GM12864 (cell line): ENCODE measurements around the gene CCDC92.
"Not testable (repeated sequence)": the region's sequence is repeated elsewhere in the genome, so short reads cannot be mapped to it uniquely, and the experiment has no call there.

Source experiments
- DNase-seq: peaks from one replicate; pipeline ENCODE4 v3.0.0-alpha.2; 2011; ENCODE audit warnings: low read depth
- H3K4me3 ChIP-seq: 2 replicates; pipeline ENCODE4 v1.5.1; 2011; ENCODE audit warnings: mild to moderate bottlenecking, low read depth, low read length, control low read depth
- TF ChIP-seq, protein P1 (sequence below): IDR thresholded peaks from 2 replicates; pipeline ENCODE4 v1.5.1; 2011; ENCODE audit warnings: low read depth, mild to moderate bottlenecking, moderate library complexity, low read length, control low read depth, inconsistent platforms; ENCODE audit errors: missing control alignments

Gene CCDC92

GRCh38 chr12:123952037-123952436 lies 20.6 kb downstream of the CCDC92 start:
- H3K4me3 ChIP-seq, result no peak overlapping the region
- no peak for DNase-seq
- TF ChIP-seq, protein P1, sequence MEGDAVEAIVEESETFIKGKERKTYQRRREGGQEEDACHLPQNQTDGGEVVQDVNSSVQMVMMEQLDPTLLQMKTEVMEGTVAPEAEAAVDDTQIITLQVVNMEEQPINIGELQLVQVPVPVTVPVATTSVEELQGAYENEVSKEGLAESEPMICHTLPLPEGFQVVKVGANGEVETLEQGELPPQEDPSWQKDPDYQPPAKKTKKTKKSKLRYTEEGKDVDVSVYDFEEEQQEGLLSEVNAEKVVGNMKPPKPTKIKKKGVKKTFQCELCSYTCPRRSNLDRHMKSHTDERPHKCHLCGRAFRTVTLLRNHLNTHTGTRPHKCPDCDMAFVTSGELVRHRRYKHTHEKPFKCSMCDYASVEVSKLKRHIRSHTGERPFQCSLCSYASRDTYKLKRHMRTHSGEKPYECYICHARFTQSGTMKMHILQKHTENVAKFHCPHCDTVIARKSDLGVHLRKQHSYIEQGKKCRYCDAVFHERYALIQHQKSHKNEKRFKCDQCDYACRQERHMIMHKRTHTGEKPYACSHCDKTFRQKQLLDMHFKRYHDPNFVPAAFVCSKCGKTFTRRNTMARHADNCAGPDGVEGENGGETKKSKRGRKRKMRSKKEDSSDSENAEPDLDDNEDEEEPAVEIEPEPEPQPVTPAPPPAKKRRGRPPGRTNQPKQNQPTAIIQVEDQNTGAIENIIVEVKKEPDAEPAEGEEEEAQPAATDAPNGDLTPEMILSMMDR, result no peak

DNA sequence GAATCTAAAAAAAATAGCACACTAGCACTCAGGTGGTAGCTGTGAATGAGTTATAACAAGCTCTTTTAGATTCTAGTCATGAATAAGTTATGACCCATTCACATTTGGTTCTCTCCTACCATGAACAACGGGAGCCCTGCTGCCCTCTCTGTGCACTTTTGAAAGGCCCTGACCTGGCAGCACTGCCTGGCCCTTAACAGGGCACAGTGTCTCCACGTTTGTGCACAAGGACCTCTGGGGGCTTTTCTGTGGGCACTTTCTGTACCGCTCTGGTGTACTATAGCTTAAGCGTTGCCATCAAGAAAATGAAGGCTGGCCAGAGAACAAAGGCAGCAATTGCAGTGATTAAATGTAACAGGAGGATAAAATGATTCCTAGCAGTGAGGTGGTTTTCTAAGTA lies 21.2 kb downstream of the CCDC92 start:
- TF ChIP-seq, protein P1, result no peak
- H3K4me3 ChIP-seq, result no peak overlapping the region
- no peak for DNase-seq

DNA sequence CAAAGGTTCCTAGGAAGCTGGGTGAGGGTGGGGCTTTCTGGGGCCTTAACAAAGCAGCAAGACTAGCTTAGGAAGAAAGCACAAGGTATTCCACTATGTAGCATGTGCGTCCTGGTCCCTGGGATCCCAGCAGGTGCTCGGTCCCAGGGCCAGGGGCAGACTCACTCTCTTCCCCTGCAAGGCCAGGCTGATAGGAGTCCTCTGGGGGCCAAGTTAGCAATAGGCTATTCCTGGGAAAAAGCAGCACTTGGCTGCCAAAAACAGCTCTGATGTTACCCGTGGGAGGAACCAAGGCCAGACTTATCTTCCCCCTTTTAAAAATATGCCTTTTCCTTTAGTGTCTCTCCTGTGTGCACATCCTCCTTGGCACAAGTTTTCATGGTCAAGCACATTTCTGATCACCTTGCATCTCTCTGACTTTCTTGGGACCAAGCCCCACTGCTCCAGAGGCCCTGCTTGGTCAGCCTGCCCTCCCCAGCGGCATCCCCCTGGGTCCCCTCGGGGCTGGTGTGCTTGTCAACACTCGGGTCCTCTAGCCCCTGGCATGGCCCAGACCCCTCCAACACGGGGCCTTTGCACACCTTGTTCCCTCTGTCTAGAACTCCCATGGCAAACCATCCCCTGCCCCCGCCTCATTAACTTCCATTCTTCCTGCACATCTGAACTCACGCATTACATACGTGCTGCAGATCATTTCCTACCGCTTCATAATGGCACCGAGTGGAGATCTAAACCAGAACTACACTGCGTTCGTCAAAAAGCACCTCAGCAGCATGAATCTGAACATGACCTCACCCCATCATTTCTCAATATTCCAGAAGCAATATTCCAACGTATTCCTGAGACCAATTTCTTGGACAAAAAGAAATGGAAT lies 21.9 kb downstream of the CCDC92 start:
- TF ChIP-seq, protein P1, result no peak
- H3K4me3 ChIP-seq, result no peak overlapping the region
- DNase-seq, result no peak

DNA sequence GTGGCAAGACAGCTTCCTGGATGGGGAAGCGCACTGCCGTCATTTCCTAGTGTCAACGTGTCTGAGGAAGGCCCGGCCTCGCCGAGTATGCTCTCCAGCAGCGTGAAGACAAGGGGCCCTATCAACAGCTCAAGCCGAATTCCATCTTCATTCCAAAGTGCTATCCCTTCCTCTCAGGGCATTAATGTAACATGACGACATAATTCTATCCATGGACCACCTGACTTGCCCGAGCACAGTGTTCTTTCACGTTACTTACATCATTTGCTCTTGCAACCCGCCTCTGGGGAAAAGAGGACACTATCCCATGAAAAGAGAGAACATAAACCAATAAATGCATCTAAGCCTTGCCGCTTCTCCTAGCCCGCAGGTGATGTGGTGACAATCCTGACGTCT lies 22.9 kb downstream of the CCDC92 start:
- DNase-seq, result no peak
- TF ChIP-seq, protein P1, result no peak

GRCh38 chr12:123948796-123949769 lies 23.5 kb downstream of the CCDC92 start:
- TF ChIP-seq, protein P1, result no peak
- DNase-seq, result no peak
- H3K4me3 ChIP-seq, result no peak overlapping the region

More for the DNA sequence above, 22.9 kb downstream of the CCDC92 start:
- no peak overlapping the region for H3K4me3 ChIP-seq

GRCh38 chr12:123948401-123948795 lies 24.2 kb downstream of the CCDC92 start:
- H3K4me3 ChIP-seq, result no peak overlapping the region
- DNase-seq, result no peak
- TF ChIP-seq, protein P1, result no peak

DNA sequence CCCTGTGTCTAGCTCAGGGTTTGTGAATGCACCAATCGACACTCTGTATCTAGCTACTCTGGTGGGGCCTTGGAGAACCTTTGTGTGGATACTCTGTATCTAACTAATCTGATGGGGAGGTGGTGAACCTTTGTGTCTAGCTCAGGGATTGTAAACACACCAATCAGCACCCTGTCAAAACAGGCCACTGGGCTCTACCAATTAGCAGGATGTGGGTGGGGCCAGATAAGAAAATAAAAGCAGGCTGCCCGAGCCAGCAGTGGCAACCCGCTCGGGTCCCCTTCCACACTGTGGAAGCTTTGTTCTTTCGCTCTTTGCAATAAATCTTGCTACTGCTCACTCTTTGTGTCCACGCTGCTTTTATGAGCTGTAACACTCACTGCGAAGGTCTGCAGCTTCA lies 25.1 kb downstream of the CCDC92 start:
- not testable (repeated sequence) for DNase-seq, H3K4me3 ChIP-seq

GRCh38 chr12:123946516-123947505 lies 25.8 kb downstream of the CCDC92 start:
- DNase-seq, H3K4me3 ChIP-seq: not testable (repeated sequence)
